ENCODE data around the gene UBE2K. TPM values are rescaled to one million over a fixed set of nuclear protein-coding genes. Genes with fewer than 3 reads are reported as not detected.
"Not testable (repeated sequence)": the region's sequence is repeated elsewhere in the genome, so short reads cannot be mapped to it uniquely, and the experiment has no call there.

UBE2K gene
- total RNA-seq, 1 donor from 2014 or later, result 102 TPM

DNA sequence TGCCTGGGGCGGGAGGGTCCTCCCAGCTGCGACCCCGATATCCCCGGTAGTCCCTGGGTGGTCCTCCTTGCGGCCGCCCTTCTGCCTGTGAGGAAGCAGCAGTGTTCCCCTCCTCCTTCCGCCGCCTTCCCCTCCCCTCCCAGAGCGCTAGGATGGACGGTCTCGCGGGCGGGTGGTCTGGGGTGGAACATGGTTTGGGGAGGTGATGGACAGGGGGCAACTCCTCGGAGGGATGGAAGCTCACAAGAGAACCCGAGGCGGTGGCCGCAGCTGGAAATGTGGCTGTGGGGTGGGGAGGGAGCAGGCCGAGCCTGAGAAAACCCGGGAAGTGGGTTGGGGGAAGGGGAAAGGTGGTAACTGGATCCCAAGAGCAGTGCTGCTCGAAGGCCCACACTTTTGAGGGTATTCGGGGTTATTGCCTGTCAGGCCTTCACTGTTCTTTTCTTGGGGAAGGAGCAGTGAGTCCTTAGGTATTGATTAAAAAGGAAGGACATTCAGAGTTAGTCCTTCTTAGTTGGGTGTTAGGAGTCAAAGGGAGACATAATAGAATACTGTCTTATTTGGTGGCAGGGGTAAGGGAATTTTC lies 581 bp downstream of the UBE2K start:
- DNase-seq (ENCODE audit: low spot score), result peak; percentile 58
- Mint-ChIP-seq H3K9me3 (ENCODE audit: unreplicated experiment) (no peaks in the 10 kb centered on the region), H3K36me3 (ENCODE audit: low read depth, unreplicated experiment) (peaks cover 7% of the 10 kb centered on the region), H3K4me3 (ENCODE audit: unreplicated experiment) (peak overlapping the region; percentile 100), H3K4me1 (ENCODE audit: unreplicated experiment) (peaks cover 23% of the 10 kb centered on the region), H3K27ac (ENCODE audit: unreplicated experiment) (peak overlapping the region; percentile 96), H3K27me3 (ENCODE audit: unreplicated experiment) (peaks cover 4% of the 10 kb centered on the region)
- TF ChIP-seq, protein P1, sequence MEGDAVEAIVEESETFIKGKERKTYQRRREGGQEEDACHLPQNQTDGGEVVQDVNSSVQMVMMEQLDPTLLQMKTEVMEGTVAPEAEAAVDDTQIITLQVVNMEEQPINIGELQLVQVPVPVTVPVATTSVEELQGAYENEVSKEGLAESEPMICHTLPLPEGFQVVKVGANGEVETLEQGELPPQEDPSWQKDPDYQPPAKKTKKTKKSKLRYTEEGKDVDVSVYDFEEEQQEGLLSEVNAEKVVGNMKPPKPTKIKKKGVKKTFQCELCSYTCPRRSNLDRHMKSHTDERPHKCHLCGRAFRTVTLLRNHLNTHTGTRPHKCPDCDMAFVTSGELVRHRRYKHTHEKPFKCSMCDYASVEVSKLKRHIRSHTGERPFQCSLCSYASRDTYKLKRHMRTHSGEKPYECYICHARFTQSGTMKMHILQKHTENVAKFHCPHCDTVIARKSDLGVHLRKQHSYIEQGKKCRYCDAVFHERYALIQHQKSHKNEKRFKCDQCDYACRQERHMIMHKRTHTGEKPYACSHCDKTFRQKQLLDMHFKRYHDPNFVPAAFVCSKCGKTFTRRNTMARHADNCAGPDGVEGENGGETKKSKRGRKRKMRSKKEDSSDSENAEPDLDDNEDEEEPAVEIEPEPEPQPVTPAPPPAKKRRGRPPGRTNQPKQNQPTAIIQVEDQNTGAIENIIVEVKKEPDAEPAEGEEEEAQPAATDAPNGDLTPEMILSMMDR (IDR thresholded peaks at IDR 0.05; ENCODE audit: unreplicated experiment), result no peak

DNA sequence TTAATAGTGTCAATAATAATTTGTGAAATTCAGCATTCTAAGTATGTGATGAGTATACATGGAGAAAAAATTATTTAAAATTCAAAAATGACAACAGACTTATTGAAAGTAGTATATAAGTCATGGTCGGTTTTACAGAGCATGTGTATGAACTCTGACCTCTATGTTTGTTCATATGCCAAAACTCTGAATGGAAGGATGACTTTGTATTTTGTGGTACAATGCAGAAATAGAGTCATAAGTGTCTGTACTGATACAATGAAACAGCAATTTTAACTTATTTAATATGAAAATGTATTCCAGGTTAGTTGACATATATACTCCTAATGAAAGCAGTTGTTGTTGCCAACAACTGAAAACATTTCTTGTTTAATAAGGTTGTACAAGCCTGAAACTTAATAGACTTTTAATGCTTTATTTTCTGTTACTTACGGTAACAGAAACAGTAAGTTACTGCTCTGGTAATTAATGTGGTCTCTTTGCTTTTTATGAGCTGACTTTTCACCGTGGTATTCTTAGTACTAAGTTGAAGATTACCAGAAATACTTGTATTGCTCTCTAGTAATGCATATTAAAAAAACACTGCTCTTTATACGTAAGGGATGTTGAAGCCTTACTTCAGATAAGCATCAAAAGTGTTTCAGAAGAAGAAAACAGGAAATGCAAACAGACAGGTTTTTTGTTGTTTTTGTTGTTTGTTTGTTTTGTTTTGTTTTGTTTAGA lies 1.9 kb downstream of the UBE2K start:
- Mint-ChIP-seq H3K27me3 (ENCODE audit: unreplicated experiment) (peaks cover 4% of the 10 kb centered on the region), H3K4me1 (ENCODE audit: unreplicated experiment) (peaks cover 23% of the 10 kb centered on the region), H3K36me3 (ENCODE audit: low read depth, unreplicated experiment) (peaks cover 7% of the 10 kb centered on the region), H3K27ac (ENCODE audit: unreplicated experiment) (peak overlapping the region; percentile 80), H3K4me3 (ENCODE audit: unreplicated experiment) (peak overlapping the region; percentile 100), H3K9me3 (ENCODE audit: unreplicated experiment) (no peaks in the 10 kb centered on the region)
- TF ChIP-seq, protein P1 (IDR thresholded peaks at IDR 0.05; ENCODE audit: unreplicated experiment), result no peak
- no peak for DNase-seq (ENCODE audit: low spot score)

DNA sequence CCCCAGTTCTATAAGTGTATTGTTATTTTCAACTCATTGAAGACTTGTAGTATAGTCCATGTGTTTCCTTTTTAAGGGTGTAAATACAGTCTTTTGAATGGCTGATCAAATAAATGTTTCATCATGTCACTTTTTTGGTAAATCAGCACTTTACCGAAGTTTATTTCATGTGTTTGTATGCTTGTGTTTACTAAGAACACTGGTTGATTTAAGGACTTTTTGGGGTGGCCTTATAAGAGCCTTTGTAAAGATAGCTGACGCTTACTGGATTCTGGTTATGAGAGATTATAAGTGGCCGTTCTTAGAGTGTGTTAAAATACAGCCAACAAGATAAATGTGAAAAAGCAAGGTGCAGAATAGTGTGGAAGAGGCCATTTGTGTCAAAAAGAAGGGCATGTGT lies 2.6 kb downstream of the UBE2K start:
- Mint-ChIP-seq H3K27me3 (ENCODE audit: unreplicated experiment) (peaks cover 4% of the 10 kb centered on the region), H3K9me3 (ENCODE audit: unreplicated experiment) (no peaks in the 10 kb centered on the region), H3K4me1 (ENCODE audit: unreplicated experiment) (peaks cover 23% of the 10 kb centered on the region), H3K36me3 (ENCODE audit: low read depth, unreplicated experiment) (peaks cover 7% of the 10 kb centered on the region), H3K27ac (ENCODE audit: unreplicated experiment) (peak overlapping the region; percentile 49), H3K4me3 (ENCODE audit: unreplicated experiment) (peak overlapping the region; percentile 56)
- DNase-seq (ENCODE audit: low spot score), result no peak
- TF ChIP-seq, protein P1 (IDR thresholded peaks at IDR 0.05; ENCODE audit: unreplicated experiment), result no peak

DNA sequence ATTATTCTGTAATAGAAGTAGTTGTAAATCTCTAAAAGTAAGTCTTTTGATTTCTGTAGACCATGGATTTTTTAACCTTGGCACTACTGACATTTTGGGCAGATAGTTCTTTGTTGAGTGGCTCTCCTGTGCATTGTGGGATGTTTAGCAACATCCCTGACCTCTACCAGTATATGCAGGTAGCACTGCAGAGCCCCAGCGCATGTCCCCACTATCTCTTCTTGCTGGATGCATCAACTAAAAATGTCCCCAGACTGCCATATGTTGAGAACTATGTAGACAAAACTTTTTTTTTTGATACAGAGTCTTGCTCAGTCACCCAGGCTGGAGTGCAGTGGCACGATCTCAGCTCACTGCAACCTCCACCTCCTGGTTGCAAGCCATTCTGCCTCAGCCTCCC lies 4.8 kb downstream of the UBE2K start:
- TF ChIP-seq, protein P1 (IDR thresholded peaks at IDR 0.05; ENCODE audit: unreplicated experiment), result no peak
- Mint-ChIP-seq H3K36me3 (ENCODE audit: low read depth, unreplicated experiment) (peaks cover 4% of the 10 kb centered on the region), H3K27me3 (ENCODE audit: unreplicated experiment) (no peaks in the 10 kb centered on the region), H3K4me3 (ENCODE audit: unreplicated experiment) (no peak overlapping the region), H3K9me3 (ENCODE audit: unreplicated experiment) (no peaks in the 10 kb centered on the region), H3K4me1 (ENCODE audit: unreplicated experiment) (peaks cover 16% of the 10 kb centered on the region), H3K27ac (ENCODE audit: unreplicated experiment) (no peak overlapping the region)
- DNase-seq (ENCODE audit: low spot score), result no peak

DNA sequence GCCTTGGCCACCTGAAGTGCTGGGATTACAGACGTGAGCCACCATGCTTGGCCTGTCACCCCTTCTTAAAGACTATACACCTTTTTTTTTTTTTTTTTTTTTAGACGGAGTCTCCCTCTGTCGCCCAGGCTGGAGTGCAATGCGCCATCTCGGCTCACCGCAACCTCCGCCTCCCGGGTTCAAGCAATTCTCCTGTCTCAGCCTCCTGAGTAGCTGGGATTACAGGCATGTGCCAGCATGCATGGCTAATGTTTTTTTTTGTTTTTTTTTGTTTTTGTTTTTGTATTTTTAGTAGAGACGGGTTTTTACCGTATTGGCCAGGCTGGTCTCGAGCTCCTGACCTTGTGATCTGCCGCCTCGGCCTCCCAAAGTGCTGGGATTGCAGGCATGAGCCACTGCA lies 6.9 kb downstream of the UBE2K start:
- not testable (repeated sequence) for H3K36me3 Mint-ChIP-seq (ENCODE audit: low read depth, unreplicated experiment); H3K27me3 Mint-ChIP-seq (ENCODE audit: unreplicated experiment); H3K4me3 Mint-ChIP-seq (ENCODE audit: unreplicated experiment); H3K9me3 Mint-ChIP-seq (ENCODE audit: unreplicated experiment); DNase-seq (ENCODE audit: low spot score); H3K27ac Mint-ChIP-seq (ENCODE audit: unreplicated experiment)
- peaks cover 16% of the 10 kb centered on the region for H3K4me1 Mint-ChIP-seq (ENCODE audit: unreplicated experiment)

Data from endothelial cell (in vitro differentiated cells).